Trophoblast cell (in vitro differentiated cells and primary cell): ENCODE measurements around the gene MTM1.
A peak's percentile ranks its signal among the peaks of the same experiment; 100 is the strongest.

ENCODE experiments used
- DNase-seq, 2 donors: peaks; one replicate each; pipeline ENCODE4 v3.0.0-alpha.2; 2016
- H2AFZ ChIP-seq: 2 replicates; pipeline ENCODE4 v1.6.1; 2013; ENCODE audit warnings: low read length, moderate library complexity, mild to moderate bottlenecking; ENCODE audit not compliant: insufficient read depth, poor library complexity
- H2AK5ac ChIP-seq: 2 replicates; pipeline ENCODE4 v1.6.1; 2013; ENCODE audit warnings: mild to moderate bottlenecking, low read length
- H2BK120ac ChIP-seq: 2 replicates; pipeline ENCODE4 v1.6.1; 2013; ENCODE audit warnings: low read length, mild to moderate bottlenecking, moderate library complexity; ENCODE audit not compliant: insufficient read depth, poor library complexity
- H2BK12ac ChIP-seq: 2 replicates; pipeline ENCODE4 v1.6.1; 2013; ENCODE audit warnings: mild to moderate bottlenecking, low read length, moderate library complexity
- H2BK5ac ChIP-seq: 2 replicates; pipeline ENCODE4 v1.6.1; 2013; ENCODE audit warnings: low read length, low read depth, moderate library complexity, mild to moderate bottlenecking; ENCODE audit not compliant: poor library complexity
- H3K14ac ChIP-seq: 2 replicates; pipeline ENCODE4 v1.6.1; 2013; ENCODE audit warnings: mild to moderate bottlenecking, low read length
- H3K18ac ChIP-seq: 2 replicates; pipeline ENCODE4 v1.6.1; 2013; ENCODE audit warnings: mild to moderate bottlenecking, low read length
- H3K23ac ChIP-seq: 2 replicates; pipeline ENCODE4 v1.6.1; 2013; ENCODE audit warnings: low read length
- H3K27ac ChIP-seq: 2 replicates; pipeline ENCODE4 v1.5.1; 2013; ENCODE audit warnings: low read depth, mild to moderate bottlenecking, inconsistent platforms, low read length, moderate library complexity
- H3K27me3 ChIP-seq: 2 replicates; pipeline ENCODE4 v1.6.1; 2013; ENCODE audit warnings: inconsistent platforms, mild to moderate bottlenecking, low read length, moderate library complexity; ENCODE audit not compliant: insufficient read depth
- H3K36me3 ChIP-seq, 2 experiments: 1 replicate in 1 of 2; 2 replicates in 1 of 2; pipeline ENCODE4 v1.6.1; 2013; ENCODE audit warnings: low read length in 2 of 2, mild to moderate bottlenecking in 2 of 2, moderate library complexity in 1 of 2; ENCODE audit not compliant: insufficient read depth in 2 of 2, control insufficient read depth in 1 of 2
- H3K4ac ChIP-seq: 2 replicates; pipeline ENCODE4 v1.6.1; 2013; ENCODE audit warnings: low read depth, mild to moderate bottlenecking, low read length, moderate library complexity
- H3K4me1 ChIP-seq, 2 experiments: 1 replicate in 1 of 2; 2 replicates in 1 of 2; pipeline ENCODE4 v1.6.1; 2013; ENCODE audit warnings: low read length in 2 of 2, mild to moderate bottlenecking in 2 of 2, moderate library complexity in 1 of 2; ENCODE audit not compliant: insufficient read depth in 2 of 2, control insufficient read depth in 1 of 2
- H3K4me2 ChIP-seq: 2 replicates; pipeline ENCODE4 v1.6.1; 2013; ENCODE audit warnings: inconsistent platforms, mild to moderate bottlenecking, low read length, moderate library complexity
- H3K4me3 ChIP-seq: 2 replicates; pipeline ENCODE4 v1.5.1; 2013; ENCODE audit warnings: mild to moderate bottlenecking, low read depth, low read length, inconsistent platforms
- H3K79me1 ChIP-seq: one replicate; pipeline ENCODE4 v1.6.1; 2013; ENCODE audit warnings: low read length
- H3K79me2 ChIP-seq: 2 replicates; pipeline ENCODE4 v1.6.1; 2013; ENCODE audit warnings: low read length, mild to moderate bottlenecking; ENCODE audit not compliant: control insufficient read depth, insufficient read depth, poor library complexity
- H3K9ac ChIP-seq: 2 replicates; pipeline ENCODE4 v1.6.1; 2013; ENCODE audit warnings: mild to moderate bottlenecking, low read length
- H3K9me3 ChIP-seq: 2 replicates; pipeline ENCODE4 v1.6.1; 2013; ENCODE audit warnings: low read depth, mild to moderate bottlenecking, control low read depth, inconsistent platforms, low read length; ENCODE audit not compliant: insufficient read depth
- H4K12ac ChIP-seq: 2 replicates; pipeline ENCODE4 v1.6.1; 2013; ENCODE audit warnings: low read depth, mild to moderate bottlenecking, low read length, moderate library complexity
- H4K8ac ChIP-seq: 2 replicates; pipeline ENCODE4 v1.6.1; 2013; ENCODE audit warnings: low read depth, mild to moderate bottlenecking, low read length, moderate library complexity
- H4K91ac ChIP-seq: one replicate; pipeline ENCODE4 v1.6.1; 2013; ENCODE audit warnings: low read depth, mild to moderate bottlenecking, low read length, moderate library complexity
- whole genome bisulfite sequencing: extraction: QIAGEN DNeasy Blood & Tissue Kit; methylation state at CpG from one replicate; pipeline ENCODE4 v1.1.7; 2013; ENCODE audit warnings: missing lambda C conversion rate; ENCODE audit not compliant: insufficient read length, insufficient coverage; ENCODE audit errors: extremely low coverage; 5-methylcytosine and 5-hydroxymethylcytosine counted together

Gene MTM1

GRCh38 chrX:150715184-150715583, 146.8 kb downstream of the MTM1 start:
- Histone ChIP-seq H4K8ac (no peak overlapping the region), H4K12ac (no peak overlapping the region), H2BK5ac (no peak overlapping the region), H4K91ac (no peak overlapping the region), H3K9ac (no peak overlapping the region), H3K79me1 (no peaks in the 10 kb centered on the region), H3K14ac (no peak overlapping the region), H2BK120ac (no peak overlapping the region), H3K4me3 (no peak overlapping the region), H3K23ac (no peak overlapping the region), H3K36me3 (peaks cover 0 to 1% of the 10 kb centered on the region in 2 experiments), H3K4ac (no peak overlapping the region), H2BK12ac (no peak overlapping the region), H2AK5ac (no peak overlapping the region), H3K9me3 (no peaks in the 10 kb centered on the region), H3K79me2 (no peaks in the 10 kb centered on the region), H3K4me1 (no peaks in the 10 kb centered on the region), H3K18ac (no peak overlapping the region), H3K27ac (no peak overlapping the region), H3K4me2 (no peak overlapping the region), H2AFZ (no peak overlapping the region), H3K27me3 (no peaks in the 10 kb centered on the region)
- DNase-seq: peak in 1 of 2 donors; percentile 18
- WGBS: no CpG with 5 or more reads among the region's 3 CpGs

GRCh38 chrX:150719621-150720020, 151.2 kb downstream of the MTM1 start:
- DNase-seq: no peak
- Histone ChIP-seq H3K4me1 (no peaks in the 10 kb centered on the region), H4K12ac (no peak overlapping the region), H3K9ac (no peak overlapping the region), H3K36me3 (peaks cover 0 to 1% of the 10 kb centered on the region in 2 experiments), H3K4me2 (no peak overlapping the region), H4K91ac (no peak overlapping the region), H2BK120ac (no peak overlapping the region), H3K14ac (no peak overlapping the region), H2BK5ac (no peak overlapping the region), H3K79me2 (no peaks in the 10 kb centered on the region), H3K79me1 (no peaks in the 10 kb centered on the region), H3K4ac (no peak overlapping the region), H2AFZ (no peak overlapping the region), H2AK5ac (no peak overlapping the region), H4K8ac (no peak overlapping the region), H3K23ac (no peak overlapping the region), H3K9me3 (no peaks in the 10 kb centered on the region), H2BK12ac (no peak overlapping the region), H3K27ac (no peak overlapping the region), H3K18ac (no peak overlapping the region), H3K4me3 (no peak overlapping the region), H3K27me3 (no peaks in the 10 kb centered on the region)
- WGBS: no CpG with 5 or more reads among the region's 4 CpGs
